ENCODE measurements around the gene PPFIA1.

GRCh38 chr11:70251659-70252321, 18.7 kb upstream of the PPFIA1 start:
- TF ChIP-seq CTCF (conservative IDR thresholded peaks at IDR 0.05 in 1 of 2, IDR thresholded peaks at IDR 0.05 in 1 of 2; ENCODE audit: low read depth in 1 of 2, low read length in 2 of 2): no peak
- TF ChIP-seq EZH2 (IDR thresholded peaks at IDR 0.05; ENCODE audit: low read length, missing control alignments): no peak
